ENCODE measurements around the gene SYNE1.

SYNE1 gene

DNA sequence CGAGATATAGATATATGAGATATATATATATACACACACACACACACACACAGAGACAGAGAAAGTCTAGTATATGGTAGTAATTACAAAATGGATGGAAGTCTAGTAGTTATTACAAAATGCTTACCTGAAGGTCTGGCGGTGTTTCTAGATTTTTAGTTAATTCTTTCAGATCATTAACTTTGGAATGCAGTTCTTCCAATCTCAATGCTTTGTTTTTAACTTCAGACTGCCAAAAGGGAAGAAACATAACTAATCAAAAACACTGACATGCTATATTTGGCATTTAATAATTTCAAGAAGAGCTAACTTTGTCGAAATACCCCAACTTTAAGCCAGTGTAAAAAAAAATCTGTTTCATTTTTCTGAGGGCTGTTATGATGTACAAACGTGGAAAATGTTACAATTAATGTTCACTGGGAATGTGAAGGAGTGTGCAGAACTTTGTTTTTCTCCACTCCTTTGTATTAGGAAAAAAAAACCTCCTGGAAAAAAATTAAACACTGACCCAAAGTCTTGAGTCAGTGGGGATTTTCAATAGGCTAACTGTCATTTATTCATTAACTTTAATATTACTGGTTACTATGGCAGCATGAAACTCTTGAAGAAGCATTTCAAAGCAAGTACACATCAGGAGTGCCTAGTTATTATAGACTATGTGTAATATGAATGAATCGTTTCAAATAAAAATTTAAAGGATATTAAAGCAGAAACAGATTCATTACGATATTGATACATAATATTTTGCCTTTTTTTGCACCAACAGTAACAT lies 232.9 kb downstream of the SYNE1 start:
- DNase-seq: no peak

DNA sequence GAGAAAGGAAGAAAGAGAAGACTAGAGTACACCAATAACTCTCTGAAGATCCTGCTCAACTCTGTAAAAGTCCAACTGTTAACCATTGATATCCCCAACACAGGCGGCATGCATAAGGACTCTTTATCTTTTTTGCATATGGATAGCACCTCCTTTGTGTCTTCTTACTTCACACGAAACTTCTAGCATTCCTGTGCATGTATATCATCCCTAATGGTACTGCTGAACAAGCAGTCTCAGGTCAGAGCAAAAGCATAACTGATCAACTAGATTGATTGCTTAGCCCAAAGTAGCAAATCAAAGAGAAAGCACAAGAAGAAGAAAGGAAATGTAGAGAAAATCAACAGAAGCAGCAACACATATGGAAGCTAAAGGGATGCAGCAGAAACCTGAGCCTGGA lies 234.4 kb downstream of the SYNE1 start:
- DNase-seq: no peak

DNA sequence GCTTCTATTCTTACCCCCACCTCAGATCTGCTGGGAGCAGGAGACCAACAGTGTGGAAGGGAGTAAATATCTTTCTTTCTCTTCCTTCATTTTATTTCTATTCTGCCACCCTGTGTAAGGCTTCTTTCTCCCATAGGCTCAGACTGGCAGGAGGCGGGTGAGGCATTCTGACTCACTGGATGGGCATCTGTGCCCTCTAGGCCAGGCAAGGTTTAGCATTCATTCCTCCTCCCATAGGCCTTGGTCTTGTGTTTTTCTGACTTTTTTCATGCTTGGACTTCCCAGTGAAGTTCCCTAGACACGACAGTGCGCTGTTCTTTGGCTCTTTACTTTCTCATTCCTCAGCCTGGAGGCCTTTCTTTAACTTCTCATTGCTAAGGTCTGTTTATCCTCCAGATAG lies 235.2 kb downstream of the SYNE1 start:
- DNase-seq: no peak

DNA sequence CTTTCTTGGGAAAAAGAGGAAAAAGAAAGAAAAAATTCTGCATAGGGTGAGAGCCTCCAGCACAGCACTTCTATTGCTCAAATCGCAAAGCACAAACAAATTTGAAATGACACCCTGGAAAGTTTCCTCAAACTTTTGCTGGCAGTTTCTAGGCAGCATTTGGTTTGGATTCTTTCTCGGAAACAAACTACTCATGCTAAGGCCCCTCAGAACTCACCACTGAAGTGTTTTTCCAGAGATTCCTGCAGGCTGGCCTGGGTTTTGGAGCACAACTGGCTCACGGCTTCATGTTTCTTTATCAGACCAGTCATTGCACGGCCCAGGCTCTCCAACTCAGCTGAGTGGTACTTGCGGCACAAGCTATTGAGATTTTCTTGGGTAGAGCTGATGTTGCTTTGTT lies 237.8 kb downstream of the SYNE1 start:
- no peak for DNase-seq

DNA sequence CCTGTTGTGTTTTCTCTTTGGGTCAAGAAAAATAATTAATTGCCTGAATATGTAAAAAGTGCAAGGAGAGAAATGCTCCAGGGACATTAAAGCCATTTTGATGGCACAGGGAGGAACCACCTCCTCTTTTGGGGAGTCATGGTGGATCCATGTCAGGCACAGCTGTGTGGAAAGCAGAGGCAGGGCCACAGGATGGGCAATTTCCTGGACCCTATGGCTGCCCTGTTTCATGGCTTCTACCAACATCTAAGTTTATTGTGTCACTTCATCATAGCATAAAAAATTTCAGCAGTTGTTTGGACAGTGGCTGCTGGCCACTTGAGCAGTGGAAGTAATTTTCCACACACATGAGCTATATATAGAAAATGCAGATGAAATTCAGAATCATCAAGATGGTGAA lies 238.2 kb downstream of the SYNE1 start:
- no peak for DNase-seq

DNA sequence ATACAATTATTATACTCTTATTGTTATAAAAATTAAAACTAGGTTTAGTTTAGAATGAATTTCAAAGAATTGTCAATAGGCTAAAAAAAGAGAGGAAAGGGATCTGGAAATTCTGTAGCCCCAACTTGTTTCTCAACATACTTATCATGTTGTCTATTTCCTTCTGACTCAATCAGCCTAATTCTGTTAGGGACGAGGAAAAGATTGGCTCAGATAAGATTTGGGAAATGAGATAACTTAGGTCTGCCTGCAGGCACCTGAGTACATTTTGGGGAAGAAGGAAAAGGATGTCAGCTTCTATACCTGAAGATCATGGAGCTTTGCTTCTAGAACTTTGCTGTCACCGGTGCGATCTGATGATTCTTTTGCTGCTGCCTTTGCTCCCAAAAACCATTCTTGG lies 238.8 kb downstream of the SYNE1 start:
- no peak for DNase-seq

DNA sequence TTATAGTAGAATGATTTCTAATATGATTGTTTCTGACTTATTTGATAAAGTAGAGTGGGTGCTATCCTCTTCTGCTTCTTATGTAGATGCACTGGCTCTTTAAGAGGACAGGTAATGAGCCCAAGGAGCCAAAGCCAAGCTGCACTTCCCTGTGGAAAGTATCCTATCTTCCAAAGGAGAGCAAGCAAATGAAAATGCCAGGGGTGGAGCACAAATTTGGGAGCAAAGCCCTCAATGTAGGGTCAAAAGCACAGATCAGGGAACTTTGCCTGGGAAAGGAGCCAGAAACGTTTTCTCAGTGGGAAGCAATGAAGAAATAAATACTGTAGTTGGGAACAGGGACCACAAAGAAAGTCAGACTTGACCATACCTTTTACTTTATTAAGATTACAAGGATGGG lies 242.9 kb downstream of the SYNE1 start:
- DNase-seq: no peak

DNA sequence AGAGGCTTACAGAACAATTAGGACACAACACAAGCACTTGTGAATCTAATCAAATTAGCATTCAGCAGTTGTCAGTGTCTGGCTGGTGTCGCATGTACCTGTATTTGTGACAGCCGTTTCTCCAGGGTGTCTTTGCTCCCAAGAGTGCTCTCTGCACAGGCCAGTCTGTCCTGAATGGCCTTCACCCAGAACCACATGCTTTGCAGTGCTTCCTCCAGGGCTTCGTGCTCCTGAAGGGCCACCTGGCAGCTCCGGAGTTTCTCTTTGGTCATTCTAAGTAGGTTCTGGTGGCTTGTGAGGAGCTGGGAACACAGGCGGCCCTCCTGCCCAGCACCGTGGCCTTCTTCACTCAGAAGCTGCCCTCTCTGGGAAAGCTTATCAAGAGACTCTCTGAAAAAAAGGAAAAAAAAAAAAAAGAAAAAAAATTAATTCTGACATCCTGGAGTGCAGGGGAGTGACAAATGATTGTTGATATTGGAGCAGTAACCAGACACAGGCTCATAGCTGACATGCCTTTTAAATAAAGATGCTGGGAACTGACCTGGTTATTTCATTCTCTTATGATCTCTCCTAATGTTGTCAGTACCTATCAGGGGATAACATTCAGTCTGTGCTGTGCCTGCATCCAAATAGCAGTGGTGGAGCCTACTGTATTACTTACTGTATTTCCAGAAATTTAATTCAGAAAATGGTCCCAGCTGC lies 245.8 kb downstream of the SYNE1 start:
- DNase-seq: no peak

DNA sequence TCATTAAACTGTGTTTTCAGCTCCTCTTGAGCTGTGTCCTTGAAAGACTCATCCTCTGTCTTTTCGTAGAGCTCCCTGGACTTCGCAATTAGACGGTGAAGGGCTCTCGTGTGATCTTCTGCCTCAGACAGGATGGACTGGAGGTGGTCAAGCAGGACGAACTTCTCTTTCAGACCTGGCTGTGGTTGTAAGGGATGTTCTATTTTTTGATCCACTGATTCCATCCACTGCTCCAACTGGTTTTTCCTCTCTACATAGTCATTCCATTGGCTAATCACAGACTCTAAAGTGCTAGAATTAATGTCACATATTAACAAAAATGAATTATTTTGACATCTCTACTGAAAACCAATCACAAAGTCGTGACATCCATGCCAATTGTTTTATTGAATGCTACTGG lies 250.1 kb downstream of the SYNE1 start:
- DNase-seq: no peak

DNA sequence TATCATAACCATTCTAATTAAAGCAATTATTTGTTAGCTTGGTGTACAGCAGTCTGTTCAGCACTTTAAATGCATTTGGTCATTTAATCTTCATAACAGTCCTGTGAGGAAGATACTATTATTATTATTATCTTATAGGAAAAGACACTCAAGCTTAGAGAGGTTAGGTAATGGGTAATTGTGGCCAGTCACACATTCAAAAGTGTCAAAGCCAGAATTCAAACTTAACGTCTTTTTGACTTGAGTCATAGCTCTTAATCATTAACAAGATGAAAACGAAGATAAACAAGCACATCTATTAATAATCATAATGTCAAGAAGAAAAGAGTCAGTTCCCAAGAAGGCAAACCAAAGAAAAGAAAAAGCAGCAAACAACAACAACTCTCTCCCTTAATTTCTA lies 251.0 kb downstream of the SYNE1 start:
- DNase-seq: no peak

DNA sequence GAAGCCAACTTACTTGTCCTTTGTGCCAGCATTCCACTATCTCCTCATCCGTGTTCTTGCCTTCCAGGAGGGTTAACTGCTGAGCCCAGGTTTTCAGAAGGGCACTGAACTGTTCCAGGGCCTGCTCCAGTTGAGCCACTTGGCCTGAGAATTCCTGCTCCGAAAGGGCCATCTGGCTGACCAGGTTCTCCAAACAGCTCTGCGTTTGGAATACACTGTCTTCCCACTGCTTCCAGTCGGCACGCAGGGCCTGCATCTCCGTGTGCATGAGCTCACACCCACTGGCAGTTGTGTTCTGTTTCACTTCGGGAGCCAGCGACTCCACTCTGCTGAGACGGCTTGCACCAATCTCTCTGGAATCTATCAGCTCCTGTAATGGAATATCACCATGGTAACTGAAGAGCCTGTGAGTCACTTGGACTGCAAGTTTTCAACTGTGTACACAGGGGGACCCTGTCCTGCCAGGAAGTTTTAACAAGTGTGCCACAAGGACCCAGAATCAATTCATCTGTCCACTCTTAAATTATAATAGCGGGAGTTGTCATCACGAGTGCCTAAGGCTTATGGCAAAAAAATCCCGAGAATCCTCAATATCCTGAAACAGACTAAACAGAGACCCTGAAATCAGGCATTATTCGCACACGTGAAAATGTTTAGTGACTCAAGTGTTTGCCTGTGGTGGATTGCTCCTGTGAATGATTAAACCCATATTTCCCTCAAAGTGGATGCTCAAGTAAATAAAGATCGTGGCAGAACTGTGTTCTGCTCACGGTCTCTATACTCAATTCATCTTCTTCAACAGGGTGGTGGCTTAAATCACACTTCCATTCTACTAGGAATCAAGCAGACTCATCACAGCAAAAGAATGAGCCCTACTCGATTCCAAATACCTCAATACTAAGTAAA lies 255.9 kb downstream of the SYNE1 start:
- no peak for DNase-seq

DNA sequence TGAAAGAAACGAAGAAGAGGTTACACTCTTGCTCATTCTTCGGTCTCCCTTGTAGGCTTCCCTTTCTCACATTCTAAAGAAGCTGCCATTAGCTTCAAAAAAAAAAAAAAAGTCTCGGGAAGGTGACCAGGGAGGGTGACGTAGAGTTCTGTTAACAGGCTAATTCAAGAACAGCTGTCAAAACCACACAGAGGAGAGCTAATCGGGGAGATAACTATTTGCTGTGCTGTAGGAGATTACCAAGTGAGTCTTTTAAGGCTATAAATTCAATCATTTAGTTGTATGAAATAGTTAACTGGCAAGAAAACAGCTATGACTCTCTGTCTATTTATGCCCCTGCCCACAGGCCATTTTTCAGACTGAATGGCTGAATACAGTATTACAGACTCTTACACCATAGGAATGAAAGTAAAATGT lies 256.8 kb downstream of the SYNE1 start:
- DNase-seq: no peak

DNA sequence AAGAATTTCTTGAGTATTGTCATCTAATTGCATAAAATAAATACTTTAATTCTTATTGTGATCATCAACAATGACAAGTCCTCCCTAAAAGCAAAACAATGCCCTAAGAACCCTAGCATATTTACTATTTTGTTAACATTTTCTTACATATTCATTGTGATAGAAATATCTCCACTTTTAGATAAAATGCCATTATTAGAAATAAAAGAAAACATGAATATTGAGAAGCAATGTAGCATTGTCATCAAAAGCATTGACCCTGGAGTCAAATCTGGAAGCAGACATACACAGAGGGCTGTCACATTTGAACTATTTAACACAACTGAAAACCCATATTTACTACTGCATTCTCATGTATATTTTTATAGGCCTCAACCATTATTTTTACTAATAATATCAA lies 257.7 kb downstream of the SYNE1 start:
- no peak for DNase-seq

DNA sequence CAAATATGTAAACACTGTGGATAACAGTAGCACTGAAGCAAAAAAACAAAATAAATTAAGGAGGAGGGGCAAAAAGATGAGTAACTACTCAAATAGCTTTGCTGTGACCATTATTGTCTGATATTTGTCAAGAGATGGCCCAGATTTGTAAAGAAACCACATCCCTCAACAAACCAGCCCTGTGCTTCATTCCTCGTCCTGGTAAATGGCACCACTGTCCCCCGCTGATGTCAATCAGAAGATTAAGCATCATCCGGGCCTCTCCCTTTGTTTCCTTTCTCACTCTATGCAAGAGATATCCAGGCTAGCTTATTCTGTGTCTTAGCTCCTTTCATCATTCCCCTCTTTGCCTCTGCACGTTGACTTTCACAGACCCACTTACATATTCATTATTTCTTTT lies 259.0 kb downstream of the SYNE1 start:
- no peak for DNase-seq

DNA sequence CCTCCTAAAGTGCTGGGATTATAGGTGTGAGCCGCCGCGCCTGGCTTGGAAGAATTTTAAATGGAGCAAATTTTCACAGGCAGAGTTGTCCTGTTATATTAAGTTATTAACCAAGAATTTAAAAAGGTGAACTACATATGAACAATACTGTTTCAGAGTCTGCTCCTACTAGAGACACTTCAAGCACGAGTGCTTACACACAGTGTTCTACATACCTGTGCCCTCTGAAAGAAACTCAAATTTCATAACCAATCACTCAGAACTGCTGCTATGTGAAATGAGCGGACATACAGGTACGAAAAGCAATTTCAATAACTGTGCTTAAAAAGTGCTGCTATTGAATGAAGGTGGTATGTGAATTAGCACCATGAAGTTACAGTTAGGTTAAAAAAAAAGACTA lies 262.0 kb downstream of the SYNE1 start:
- DNase-seq: no peak

DNA sequence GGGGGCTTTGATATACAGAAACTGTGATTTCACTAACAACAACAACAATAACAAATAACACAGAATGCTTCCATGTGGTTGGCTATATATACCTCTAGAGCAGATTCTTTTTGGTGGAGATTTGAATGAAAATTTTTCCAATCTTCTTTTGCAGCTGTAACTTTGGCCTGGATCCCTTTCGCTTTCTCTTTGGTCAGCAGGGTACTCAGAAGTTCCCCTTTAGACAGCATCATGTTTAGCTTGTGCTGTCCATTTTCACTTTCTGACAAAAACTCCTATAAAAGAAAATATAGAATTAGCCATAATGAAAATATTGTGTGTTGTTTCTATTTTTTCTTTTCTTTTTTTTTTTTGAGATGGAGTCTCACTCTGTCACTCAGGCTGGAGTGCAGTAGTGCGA lies 264.2 kb downstream of the SYNE1 start:
- no peak for DNase-seq

DNA sequence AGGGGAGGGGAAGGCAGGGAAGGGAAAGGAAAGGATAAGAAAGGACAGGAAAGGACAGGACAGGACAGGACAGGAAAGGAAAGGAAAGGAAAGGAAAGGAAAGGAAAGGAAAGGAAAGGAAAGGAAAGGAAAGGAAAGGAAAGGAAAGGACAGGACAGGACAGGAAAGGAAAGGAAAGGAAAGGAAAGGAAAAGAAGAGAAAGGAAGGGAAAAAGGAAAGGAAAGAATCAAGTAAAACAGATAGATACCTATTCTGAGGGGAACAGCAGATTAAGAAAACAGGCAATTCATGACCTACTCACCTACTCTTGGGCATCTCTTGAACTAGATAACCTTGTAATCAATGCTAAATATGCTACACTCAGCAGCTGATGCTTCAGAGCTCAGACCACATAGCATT lies 265.4 kb downstream of the SYNE1 start:
- no peak for DNase-seq

DNA sequence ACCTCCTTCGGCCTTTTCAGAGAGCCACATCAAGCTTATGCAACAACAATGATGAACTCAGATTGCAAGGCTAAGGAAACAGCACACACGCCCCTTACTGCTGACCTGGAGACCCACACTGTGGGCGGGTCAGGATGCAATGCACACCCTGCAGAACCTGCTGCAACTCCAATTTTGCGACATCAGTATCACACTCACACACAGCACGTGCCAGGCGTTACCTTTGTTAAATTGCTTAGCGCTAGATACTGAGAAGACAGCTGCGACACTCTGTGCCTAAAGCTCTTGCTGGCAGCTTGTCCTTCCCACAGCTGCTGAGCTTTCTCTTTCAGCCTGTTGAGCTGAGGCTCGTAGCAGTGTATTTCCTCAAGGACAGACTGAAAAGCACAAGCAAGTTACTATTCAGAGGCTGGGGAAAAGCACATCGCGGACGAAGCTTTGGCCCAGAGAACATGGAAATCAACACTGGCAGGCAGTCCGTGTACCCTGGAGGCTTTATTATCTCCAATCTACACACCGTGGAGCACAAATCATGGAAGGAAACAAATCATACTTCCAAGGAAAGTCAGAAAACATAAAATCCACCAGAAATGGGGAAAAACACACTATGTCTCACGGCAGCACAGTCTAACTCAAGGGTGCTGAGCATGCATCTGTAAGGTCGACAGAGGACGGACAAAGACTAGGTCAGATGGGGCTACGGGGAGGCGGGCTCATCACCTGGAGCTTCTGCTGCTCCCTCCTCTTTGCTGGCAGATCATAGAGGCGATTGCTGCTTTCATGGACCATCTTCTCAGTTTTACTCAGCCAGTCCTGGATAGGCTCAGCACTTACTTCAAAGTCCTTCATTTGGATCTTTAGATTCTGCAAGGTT lies 268.2 kb downstream of the SYNE1 start:
- DNase-seq: no peak

DNA sequence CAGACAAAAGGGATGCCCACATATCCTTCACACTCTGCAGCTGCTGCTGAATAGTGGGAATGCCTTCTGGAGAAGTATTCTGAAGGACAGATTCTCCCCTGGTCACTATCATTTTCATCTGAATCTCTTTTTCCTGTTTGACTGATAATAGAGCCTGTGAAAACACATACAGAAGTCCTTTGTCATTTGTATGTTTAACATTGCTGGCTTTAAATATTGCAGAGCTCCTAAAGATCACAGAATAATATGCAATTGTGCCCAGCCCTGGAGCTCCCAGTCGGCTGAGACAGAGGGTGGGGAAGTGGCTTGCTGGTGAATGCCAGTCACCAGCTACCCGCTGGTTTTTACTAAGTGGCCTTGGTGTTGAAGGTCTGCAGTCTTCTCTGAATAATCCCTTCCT lies 272.3 kb downstream of the SYNE1 start:
- DNase-seq: no peak

DNA sequence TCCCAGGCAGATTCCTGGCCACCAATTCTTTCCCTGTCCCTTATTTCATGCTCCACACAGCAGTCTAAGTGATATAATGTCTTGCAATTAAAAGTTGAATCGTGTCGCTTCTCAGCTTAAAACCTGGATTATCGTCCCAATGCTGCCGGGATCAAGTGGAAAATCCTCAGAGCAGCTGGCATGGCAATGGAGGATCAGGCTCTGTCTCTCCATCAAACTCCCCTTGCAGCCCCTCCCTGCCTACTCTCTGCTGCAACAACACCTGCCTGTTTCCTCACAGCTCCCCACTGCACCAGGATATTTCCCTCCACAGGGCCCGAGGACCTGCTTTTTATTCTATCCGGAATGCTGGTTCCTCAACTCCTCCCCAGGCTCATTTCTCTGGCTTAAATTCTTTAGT lies 277.1 kb downstream of the SYNE1 start:
- no peak for DNase-seq

DNA sequence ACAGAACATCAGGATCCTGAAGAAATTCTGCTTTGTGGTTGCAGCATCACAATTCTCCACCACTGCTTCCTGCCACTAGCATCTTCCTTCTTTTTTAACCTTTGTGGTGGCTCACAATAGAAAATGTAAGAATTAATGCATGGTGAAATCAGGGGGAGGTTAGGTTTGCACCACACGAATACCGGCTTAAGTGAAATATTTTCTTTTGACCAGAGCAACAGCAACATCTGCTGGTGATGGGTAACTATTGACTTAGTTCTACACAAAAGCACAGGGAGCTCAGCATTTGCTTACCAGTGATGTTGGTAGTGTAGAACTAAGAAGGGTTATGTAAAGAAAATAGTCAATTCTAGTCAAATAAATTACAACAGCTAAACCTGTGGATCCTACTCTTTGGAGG lies 280.5 kb downstream of the SYNE1 start:
- no peak for DNase-seq

DNA sequence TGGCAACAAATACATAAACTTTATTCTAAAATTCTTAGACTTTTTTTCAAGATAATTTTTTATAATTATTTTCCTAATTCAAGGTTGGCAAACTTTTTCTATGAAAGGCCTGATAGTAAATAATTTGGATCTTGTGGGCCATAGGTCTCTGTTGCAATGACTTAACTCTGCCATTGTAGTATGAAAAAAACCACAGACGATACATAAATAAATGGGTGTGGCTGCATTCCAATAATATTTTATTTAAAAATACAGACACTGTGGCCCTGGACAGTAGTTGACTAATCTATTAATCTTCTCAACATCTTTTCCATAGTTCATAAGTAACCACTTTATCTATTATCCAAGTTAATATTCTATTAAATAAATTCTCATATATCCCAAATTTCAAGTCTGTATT lies 281.1 kb downstream of the SYNE1 start:
- DNase-seq: no peak

DNA sequence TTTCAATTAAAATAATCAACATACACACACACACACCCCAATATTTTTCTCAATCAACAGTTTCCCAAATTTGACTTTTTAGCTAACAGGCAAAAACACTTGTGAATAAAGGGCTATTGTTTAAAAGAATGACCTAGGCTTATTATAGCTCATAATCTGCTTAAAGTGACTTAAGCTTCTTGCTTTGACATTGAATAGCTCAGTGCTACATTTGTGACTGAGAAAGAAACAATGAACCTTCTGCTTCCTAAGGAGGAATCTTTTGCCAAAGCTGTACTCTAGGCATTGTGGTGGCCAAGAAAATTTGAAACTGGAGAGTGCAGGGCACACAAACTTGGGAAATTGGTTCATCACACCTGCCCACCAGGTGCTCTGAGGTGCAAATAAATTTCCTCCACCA lies 282.0 kb downstream of the SYNE1 start:
- DNase-seq: no peak
